PC-9 (cell line): Measurements from ENCODE around the gene PPM1H. TPM values are rescaled to one million over a fixed set of nuclear protein-coding genes. Genes with fewer than 3 reads are reported as not detected.
A peak's percentile ranks its signal among the peaks of the same experiment; 100 is the strongest.

ENCODE experiments used
- BruUV-seq: library from RNA; stranded (reverse); fragments of 400-500 nt; replicated peaks from 2 replicates; lab custom pipeline; 2021; lab: Mats Ljungman, UMichigan
- CTCF ChIA-PET: fragments of 300-600 bp; sonication (Branson Sonifier 250); formaldehyde crosslinking; loops from one replicate; lab custom pipeline; 2022; ENCODE audit warnings: antibody characterized with exemption; lab: Charles Lee
- POLR2A ChIA-PET: fragments of 300-600 bp; sonication (Branson Sonifier 250); formaldehyde crosslinking; loops from one replicate; lab custom pipeline; 2022; ENCODE audit warnings: antibody characterized with exemption; ENCODE audit not compliant: unreplicated experiment; lab: Charles Lee
- DNase-seq, 2 experiments: peaks; one replicate each; pipeline versions ENCODE4 v3.0.0 to v3.0.0-alpha.2; 2015 to 2022; ENCODE audit warnings: mixed read lengths in 1 of 2
- H2AFZ ChIP-seq: fragments of 200-600 bp; sonication (generic); 2 replicates; pipeline ENCODE4 v1.8.1; 2017; ENCODE audit warnings: antibody characterized with exemption
- H3F3A ChIP-seq: fragments of 200-600 bp; sonication (generic); 2 replicates; pipeline ENCODE4 v1.8.1; 2017; ENCODE audit warnings: antibody characterized with exemption, mild to moderate bottlenecking, low read depth; ENCODE audit not compliant: insufficient read depth
- H3K27ac ChIP-seq: fragments of 200-600 bp; sonication (generic); 2 replicates; pipeline ENCODE4 v1.6.1; 2016; ENCODE audit warnings: mixed run types
- H3K27me3 ChIP-seq: fragments of 200-600 bp; sonication (generic); 2 replicates; pipeline ENCODE4 v1.6.1; 2016; ENCODE audit warnings: low read depth, mixed run types; ENCODE audit not compliant: insufficient read depth
- H3K36me3 ChIP-seq: fragments of 200-600 bp; sonication (generic); 2 replicates; pipeline ENCODE4 v1.6.1; 2016; ENCODE audit warnings: low read depth, mixed run types
- H3K4me1 ChIP-seq: fragments of 200-600 bp; sonication (generic); replicated peaks from 2 replicates; pipeline ENCODE4 v1.6.1; 2016; ENCODE audit warnings: mixed run types; ENCODE audit not compliant: insufficient read depth
- H3K4me2 ChIP-seq: fragments of 200-600 bp; sonication (generic); 2 replicates; pipeline ENCODE4 v1.6.1; 2017; ENCODE audit warnings: mixed run types
- H3K4me3 ChIP-seq: fragments of 200-600 bp; sonication (generic); 2 replicates; pipeline ENCODE4 v1.6.1; 2016; ENCODE audit warnings: mixed run types
- H3K79me2 ChIP-seq: fragments of 200-600 bp; sonication (generic); 2 replicates; pipeline ENCODE4 v1.6.1; 2017; ENCODE audit warnings: low read depth, mixed run types
- H3K9me2 ChIP-seq: fragments of 200-600 bp; sonication (generic); 2 replicates; pipeline ENCODE4 v1.8.1; 2017; ENCODE audit warnings: mild to moderate bottlenecking; ENCODE audit not compliant: insufficient read depth
- H3K9me3 ChIP-seq: fragments of 200-600 bp; sonication (generic); 2 replicates; pipeline ENCODE4 v1.8.1; 2016; ENCODE audit warnings: low read depth; ENCODE audit not compliant: insufficient read depth
- H4K20me1 ChIP-seq: fragments of 200-600 bp; sonication (generic); 2 replicates; pipeline ENCODE4 v1.8.1; 2017; ENCODE audit not compliant: insufficient read depth
- CTCF ChIP-seq: fragments of 200-600 bp; sonication (generic); conservative IDR thresholded peaks from 2 replicates; pipeline ENCODE4 v1.6.1; 2017; ENCODE audit warnings: mixed run types, antibody characterized with exemption, mild to moderate bottlenecking, moderate library complexity
- EZH2 ChIP-seq: fragments of 200-600 bp; sonication (generic); IDR thresholded peaks from 2 replicates; pipeline ENCODE4 v1.8.0; 2017; ENCODE audit warnings: antibody characterized with exemption, low read depth
- intact Hi-C: fragments of 100-400 bp; cut with micrococcal nuclease; formaldehyde crosslinking; loops from one replicate; pipeline ENCODE4 v1.10.0; 2022; ENCODE audit not compliant: unreplicated experiment
- total RNA-seq: library from RNA; stranded (reverse); gene quantifications from 2 replicates; pipeline ENCODE4 v1.2.3, GENCODE V29; 2021

Gene PPM1H
- total RNA-seq, 1 experiment from 2014 or later = 11.4 TPM

DNA sequence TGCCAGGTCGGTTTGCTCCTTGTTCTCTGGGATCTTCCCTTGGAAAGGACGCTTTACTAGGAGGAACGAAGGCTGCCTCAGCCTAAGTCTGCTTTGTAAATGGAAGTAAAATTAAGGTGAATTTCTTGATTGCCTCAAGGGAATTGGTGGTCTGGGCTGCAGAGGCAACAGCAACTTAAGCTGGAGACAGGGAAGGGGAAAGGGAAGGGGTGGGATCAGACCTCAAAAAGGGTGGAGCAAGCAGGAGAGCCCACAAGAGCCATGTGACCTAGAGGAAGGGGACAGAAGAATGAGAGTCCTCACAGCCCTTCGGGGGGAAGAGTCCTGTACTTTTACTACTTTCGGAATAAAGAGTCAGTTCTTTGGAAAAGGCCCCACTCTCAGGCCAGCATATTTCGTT is 147.9 kb downstream of the PPM1H start:
- Histone ChIP-seq H3K27me3 (no peaks in the 10 kb centered on the region), H3K4me2 (peak overlapping the region; percentile 72), H4K20me1 (no peaks in the 10 kb centered on the region), H3K9me2 (no peaks in the 10 kb centered on the region), H3F3A (peaks cover 34% of the 10 kb centered on the region), H3K79me2 (no peaks in the 10 kb centered on the region), H3K27ac (peak overlapping the region; percentile 98), H3K4me1 (peaks cover 56% of the 10 kb centered on the region), H3K9me3 (no peaks in the 10 kb centered on the region), H3K4me3 (0 out of 2 replicates have a peak overlapping the region, but pooled peaks have one; percentile 17), H3K36me3 (no peaks in the 10 kb centered on the region), H2AFZ (no peak overlapping the region)
- intact Hi-C loops = loop anchor here (2.0 kb wide), 3 partner anchors 54 to 184 kb away; no protein-coding TSS in a partner anchor
- TF ChIP-seq EZH2 = no peak
- POLR2A ChIA-PET = no interaction called here
- BruUV-seq = no TSS peak
- CTCF ChIA-PET = no interaction called here
- no peak for DNase-seq

GRCh38 chr12:62785941-62786559 is 148.9 kb downstream of the PPM1H start:
- Histone ChIP-seq H3K4me3 (peak overlapping the region; percentile 17; the same call in 1 of the 2 replicates), H3K9me2 (no peaks in the 10 kb centered on the region)

DNA sequence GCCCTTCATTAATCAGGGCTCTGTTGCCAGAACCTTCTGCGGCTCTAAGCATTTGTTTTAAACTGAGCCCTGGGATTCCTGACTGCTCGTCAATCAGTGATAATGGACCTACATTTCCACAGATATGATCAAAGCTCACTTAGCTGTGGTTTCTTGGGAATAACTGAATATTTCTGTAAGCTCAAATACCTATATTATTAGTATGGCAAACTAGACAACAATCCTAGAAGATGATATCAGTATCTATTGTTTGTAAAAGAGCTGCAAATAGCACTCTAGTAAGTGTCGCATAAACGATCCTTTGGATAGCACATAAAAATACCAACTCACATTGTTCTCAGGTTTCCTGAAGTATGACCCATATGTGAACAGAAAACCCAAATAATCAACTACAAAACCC is 150.4 kb downstream of the PPM1H start:
- no TSS peak for BruUV-seq
- H3K27ac ChIP-seq = peak overlapping the region; percentile 98
- CTCF ChIA-PET = interaction anchor here (1.0 kb wide), 1 partner anchor 182 kb away, joined by 4 read pairs; no protein-coding TSS in a partner anchor
- H3F3A ChIP-seq = peaks cover 34% of the 10 kb centered on the region
- H3K4me2 ChIP-seq = peak overlapping the region; percentile 72; the same call in 1 of the 2 replicates
- H3K36me3 ChIP-seq = no peaks in the 10 kb centered on the region
- H4K20me1 ChIP-seq = no peaks in the 10 kb centered on the region
- H3K79me2 ChIP-seq = no peaks in the 10 kb centered on the region
- H3K9me3 ChIP-seq = no peaks in the 10 kb centered on the region
- TF ChIP-seq EZH2 (no peak), CTCF (no peak)
- DNase-seq = no peak
- H3K4me3 ChIP-seq = no peak overlapping the region
- H2AFZ ChIP-seq = no peak overlapping the region
- POLR2A ChIA-PET = interaction anchor here (0.6 to 0.7 kb wide), 2 partner anchors 17 to 884 kb away, joined by 4 to 10 read pairs; partner anchors contain the start of gene DPY19L2
- H3K4me1 ChIP-seq = peaks cover 55% of the 10 kb centered on the region
- H3K27me3 ChIP-seq = no peaks in the 10 kb centered on the region
- intact Hi-C loops = no loop called here
- H3K9me2 ChIP-seq = no peaks in the 10 kb centered on the region

More at GRCh38 chr12:62785941-62786559, 148.9 kb downstream of the PPM1H start:
- Histone ChIP-seq H3K79me2 (no peaks in the 10 kb centered on the region), H3K27ac (peak overlapping the region; percentile 98), H3K4me2 (peak overlapping the region; percentile 72), H3K4me1 (peaks cover 55% of the 10 kb centered on the region), H4K20me1 (no peaks in the 10 kb centered on the region), H3K27me3 (no peaks in the 10 kb centered on the region), H3K9me3 (no peaks in the 10 kb centered on the region), H2AFZ (peak overlapping the region; percentile 68), H3K36me3 (no peaks in the 10 kb centered on the region), H3F3A (peaks cover 34% of the 10 kb centered on the region)
- BruUV-seq = no TSS peak
- intact Hi-C loops = loop anchor here (2.0 kb wide), 3 partner anchors 53 to 183 kb away; no protein-coding TSS in a partner anchor
- ChIA-PET CTCF (interaction anchor here (0.9 kb wide), 1 partner anchor 205 kb away, joined by 3 read pairs; no protein-coding TSS in a partner anchor), POLR2A (interaction anchor here (0.5 kb wide), 2 partner anchors 48 to 53 kb away, joined by 4 to 8 read pairs; no protein-coding TSS in a partner anchor)
- DNase-seq = peak; percentile 70 to 100
- TF ChIP-seq CTCF = no peak
- TF ChIP-seq EZH2 = no peak
